ENCODE results near the gene B3GALT5.

GRCh38 chr21:39688010-39688409 is 75.3 kb downstream of the B3GALT5 start:
- TF ChIP-seq CTCF (IDR thresholded peaks at IDR 0.05; ENCODE audit: borderline replicate concordance, extremely low read depth, low read length, poor library complexity, severe bottlenecking) (no peak), EZH2 (IDR thresholded peaks at IDR 0.05; ENCODE audit: borderline replicate concordance, low read depth, low read length, severe bottlenecking) (no peak)

All from DND-41 (cell line).